ENCODE data around the gene SVEP1. TPM values are rescaled to one million over a fixed set of nuclear protein-coding genes. Genes with fewer than 3 reads are reported as not detected.
A peak's percentile ranks its signal among the peaks of the same experiment; 100 is the strongest.
"Not testable (repeated sequence)": the region's sequence is repeated elsewhere in the genome, so short reads cannot be mapped to it uniquely, and the experiment has no call there.

Gene SVEP1
- total RNA-seq, 2 donors from 2014 or later, result 0.11 to 0.13 TPM

- Mint-ChIP-seq H3K9me3 (no peaks in the 10 kb centered on the region), H3K4me3 (no peak overlapping the region), H3K27ac (no peak overlapping the region), H3K4me1 (no peaks in the 10 kb centered on the region), H3K27me3 (no peaks in the 10 kb centered on the region), H3K36me3 (ENCODE audit: low read depth) (no peaks in the 10 kb centered on the region)
- ATAC-seq (replicated peaks), result no peak
Measured at GRCh38 chr9:110429453-110429852, 150.1 kb downstream of the SVEP1 start.

GRCh38 chr9:110427497-110428104 lies 151.9 kb downstream of the SVEP1 start:
- Mint-ChIP-seq H3K9me3 (no peaks in the 10 kb centered on the region), H3K4me3 (no peak overlapping the region), H3K36me3 (ENCODE audit: low read depth) (no peaks in the 10 kb centered on the region), H3K27me3 (no peaks in the 10 kb centered on the region), H3K4me1 (no peaks in the 10 kb centered on the region), H3K27ac (no peak overlapping the region)
- ATAC-seq (replicated peaks), result peak; percentile 47

- H3K36me3 Mint-ChIP-seq (ENCODE audit: low read depth), result no peaks in the 10 kb centered on the region
- no peaks in the 10 kb centered on the region for H3K27me3 Mint-ChIP-seq
- H3K27ac Mint-ChIP-seq, result no peak overlapping the region
- no peak overlapping the region for H3K4me3 Mint-ChIP-seq
- no peaks in the 10 kb centered on the region for H3K4me1 Mint-ChIP-seq
- ATAC-seq (replicated peaks), result no peak
- H3K9me3 Mint-ChIP-seq, result no peaks in the 10 kb centered on the region
Measured at GRCh38 chr9:110426052-110426709, 153.4 kb downstream of the SVEP1 start.

DNA sequence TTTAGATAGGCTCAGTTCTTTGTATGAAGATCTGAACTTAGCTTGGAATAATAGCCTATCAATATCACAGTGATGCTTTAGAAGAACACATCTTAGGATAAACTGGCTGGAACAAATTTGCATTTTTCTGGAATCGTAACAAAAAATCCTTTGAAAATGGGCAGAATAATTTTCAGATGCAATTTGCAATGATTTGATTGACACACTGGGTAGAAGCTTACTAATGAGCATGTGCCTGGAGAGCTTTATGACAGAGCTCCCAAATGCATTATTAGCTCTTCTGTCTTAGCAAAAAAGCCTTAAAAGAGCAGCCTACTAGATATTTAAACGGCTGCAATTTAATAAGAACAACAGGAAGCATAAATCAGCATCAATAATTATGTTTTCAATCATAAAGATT lies 165.1 kb downstream of the SVEP1 start:
- H3K27ac Mint-ChIP-seq, result no peak overlapping the region
- H3K36me3 Mint-ChIP-seq (ENCODE audit: low read depth), result no peaks in the 10 kb centered on the region
- H3K9me3 Mint-ChIP-seq, result peaks cover 11% of the 10 kb centered on the region
- no peak overlapping the region for H3K4me3 Mint-ChIP-seq
- peaks cover 10% of the 10 kb centered on the region for H3K27me3 Mint-ChIP-seq
- ATAC-seq (replicated peaks), result no peak
- no peaks in the 10 kb centered on the region for H3K4me1 Mint-ChIP-seq

DNA sequence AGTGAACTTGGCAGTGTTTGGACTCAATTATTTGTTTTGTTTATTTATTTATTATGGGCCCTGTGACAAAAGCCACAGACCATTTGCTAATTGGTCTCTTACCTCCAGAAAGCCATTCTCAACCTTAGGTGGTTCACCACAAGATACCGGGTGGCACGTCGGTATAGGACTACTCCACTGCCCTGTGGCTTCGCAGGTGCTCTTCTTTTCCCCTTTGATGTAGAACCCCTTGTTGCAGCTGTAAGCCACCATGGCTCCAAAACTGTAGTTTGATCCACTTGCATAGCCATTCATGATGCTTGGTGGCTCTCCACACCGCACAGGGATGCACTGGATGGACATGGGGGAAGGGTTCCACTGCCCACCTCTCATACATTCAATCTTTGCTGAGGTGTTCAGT lies 168.6 kb downstream of the SVEP1 start:
- H3K27me3 Mint-ChIP-seq, result peaks cover 10% of the 10 kb centered on the region
- H3K27ac Mint-ChIP-seq, result no peak overlapping the region
- ATAC-seq (replicated peaks), result no peak
- H3K4me3 Mint-ChIP-seq, result no peak overlapping the region
- H3K4me1 Mint-ChIP-seq, result no peaks in the 10 kb centered on the region
- H3K36me3 Mint-ChIP-seq (ENCODE audit: low read depth), result no peaks in the 10 kb centered on the region
- peaks cover 7% of the 10 kb centered on the region for H3K9me3 Mint-ChIP-seq

DNA sequence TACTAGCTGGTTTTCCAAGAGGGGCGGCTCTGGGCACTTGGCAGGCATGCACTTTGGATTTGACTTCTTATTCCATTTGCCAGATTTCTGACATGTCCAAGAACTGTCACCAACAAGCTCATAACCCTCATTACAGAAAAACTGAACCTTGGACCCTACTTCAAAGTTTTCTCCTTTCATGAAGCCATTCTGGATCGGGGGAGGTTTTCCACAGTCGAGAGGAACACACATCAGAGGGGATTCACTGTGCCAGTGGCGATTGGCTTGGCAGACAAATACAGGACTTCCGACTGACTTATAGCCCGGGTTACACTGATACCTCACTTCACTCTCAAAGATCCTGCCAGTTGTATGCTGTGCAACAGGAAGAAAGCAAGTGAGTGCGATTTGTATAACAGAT lies 170.9 kb downstream of the SVEP1 start:
- Mint-ChIP-seq H3K27me3 (peaks cover 4% of the 10 kb centered on the region), H3K4me3 (no peak overlapping the region), H3K27ac (no peak overlapping the region), H3K36me3 (ENCODE audit: low read depth) (no peaks in the 10 kb centered on the region), H3K9me3 (no peaks in the 10 kb centered on the region), H3K4me1 (no peaks in the 10 kb centered on the region)
- ATAC-seq (replicated peaks), result no peak

GRCh38 chr9:110405858-110406443 lies 173.6 kb downstream of the SVEP1 start:
- Mint-ChIP-seq H3K36me3 (ENCODE audit: low read depth) (no peaks in the 10 kb centered on the region), H3K9me3 (no peaks in the 10 kb centered on the region), H3K27ac (no peak overlapping the region), H3K4me3 (no peak overlapping the region), H3K4me1 (no peaks in the 10 kb centered on the region), H3K27me3 (peaks cover 4% of the 10 kb centered on the region)
- no peak for ATAC-seq (replicated peaks)

DNA sequence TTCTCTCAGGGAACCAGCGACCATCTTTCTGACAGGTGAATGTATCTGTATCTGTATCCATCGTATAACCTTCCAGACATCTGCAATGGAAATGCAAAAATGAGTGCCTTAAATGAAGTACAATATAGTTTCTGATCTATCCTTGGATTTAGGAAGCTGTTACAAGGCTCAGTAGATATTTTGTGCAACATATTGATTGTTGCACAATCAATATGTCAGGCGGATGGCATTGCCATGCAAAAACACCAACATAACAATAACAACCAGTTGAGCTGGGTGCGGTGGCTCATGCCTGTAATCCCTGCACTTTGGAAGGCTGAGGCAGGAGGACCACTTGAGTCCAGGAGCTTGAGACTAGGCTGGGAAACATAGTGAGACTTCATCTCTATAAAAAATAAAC lies 175.1 kb downstream of the SVEP1 start:
- Mint-ChIP-seq H3K4me1 (no peaks in the 10 kb centered on the region), H3K27ac (no peak overlapping the region), H3K4me3 (no peak overlapping the region), H3K27me3 (peaks cover 4% of the 10 kb centered on the region), H3K9me3 (no peaks in the 10 kb centered on the region), H3K36me3 (ENCODE audit: low read depth) (no peaks in the 10 kb centered on the region)
- no peak for ATAC-seq (replicated peaks)

GRCh38 chr9:110399983-110400382 lies 179.6 kb downstream of the SVEP1 start:
- Mint-ChIP-seq H3K4me1 (no peaks in the 10 kb centered on the region), H3K4me3 (no peak overlapping the region), H3K27ac (no peak overlapping the region), H3K36me3 (ENCODE audit: low read depth) (no peaks in the 10 kb centered on the region), H3K27me3 (peaks cover 4% of the 10 kb centered on the region), H3K9me3 (no peaks in the 10 kb centered on the region)
- no peak for ATAC-seq (replicated peaks)

- H3K4me3 Mint-ChIP-seq; H3K27ac Mint-ChIP-seq; H3K36me3 Mint-ChIP-seq (ENCODE audit: low read depth); ATAC-seq (replicated peaks); H3K27me3 Mint-ChIP-seq; H3K4me1 Mint-ChIP-seq; H3K9me3 Mint-ChIP-seq: not testable (repeated sequence)
Measured at GRCh38 chr9:110398992-110399391, 180.5 kb downstream of the SVEP1 start.

DNA sequence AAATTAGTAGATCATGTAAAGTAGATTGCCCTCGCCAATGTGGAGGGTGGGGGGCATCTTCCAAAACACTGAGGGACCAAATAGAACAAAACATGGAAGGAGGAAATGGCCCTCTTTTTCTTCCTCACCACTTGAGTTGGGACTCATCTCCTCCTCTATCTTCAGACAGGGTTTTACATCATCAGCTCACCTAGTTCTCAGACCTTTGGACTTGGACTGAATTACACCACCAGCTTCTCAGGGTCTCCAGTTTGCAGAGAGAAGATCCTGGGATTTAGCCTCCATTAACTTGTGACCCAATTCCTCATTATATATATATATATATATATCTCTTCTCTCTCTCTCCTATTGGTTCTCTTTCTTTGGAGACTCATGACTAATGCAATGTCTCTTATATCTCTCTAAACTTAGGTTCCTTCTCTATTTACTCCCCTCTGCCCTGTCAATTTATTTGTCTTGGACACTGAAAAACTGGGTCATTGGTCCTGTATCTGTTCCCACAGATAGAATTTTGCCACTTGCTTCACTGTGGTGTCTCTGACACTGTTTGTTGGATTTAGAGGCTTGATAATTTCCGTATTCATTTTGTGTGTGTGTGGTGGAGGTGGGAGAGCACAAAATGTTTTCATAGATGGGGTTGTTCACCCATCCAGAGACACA lies 187.6 kb downstream of the SVEP1 start:
- no peak for ATAC-seq (replicated peaks)
- Mint-ChIP-seq H3K4me1 (no peaks in the 10 kb centered on the region), H3K4me3 (no peak overlapping the region), H3K27me3 (no peaks in the 10 kb centered on the region), H3K27ac (no peak overlapping the region), H3K36me3 (ENCODE audit: low read depth) (no peaks in the 10 kb centered on the region), H3K9me3 (no peaks in the 10 kb centered on the region)

DNA sequence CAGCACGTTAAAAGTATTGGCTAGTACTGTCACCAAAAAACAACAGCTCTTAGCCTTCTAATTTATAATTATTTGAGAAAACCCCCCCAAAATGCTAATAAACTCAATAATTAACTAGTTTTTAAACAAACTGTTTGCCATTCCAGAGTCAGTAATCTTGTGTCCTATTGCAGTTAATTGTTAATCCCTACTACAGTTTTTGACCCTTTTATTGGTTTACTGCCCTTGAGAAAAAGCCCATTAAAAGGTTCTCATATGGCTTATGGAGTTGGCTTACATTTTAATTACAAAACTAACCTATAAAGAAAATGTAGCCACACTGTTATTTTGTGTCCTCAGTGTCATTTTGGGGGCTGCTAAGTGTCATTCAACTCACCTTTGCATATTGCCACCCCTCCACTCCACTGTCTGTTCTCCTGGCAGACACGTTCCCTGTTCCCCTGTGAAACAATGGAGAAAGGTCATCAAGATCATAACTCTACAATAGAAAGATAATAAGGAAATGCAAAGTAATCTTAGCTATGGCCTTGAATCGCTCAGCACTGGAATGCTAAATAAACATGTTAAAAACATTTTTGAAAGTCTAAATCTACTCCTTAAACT lies 190.3 kb downstream of the SVEP1 start:
- Mint-ChIP-seq H3K27me3 (no peaks in the 10 kb centered on the region), H3K4me3 (no peak overlapping the region), H3K4me1 (no peaks in the 10 kb centered on the region), H3K9me3 (no peaks in the 10 kb centered on the region), H3K36me3 (ENCODE audit: low read depth) (no peaks in the 10 kb centered on the region), H3K27ac (no peak overlapping the region)
- no peak for ATAC-seq (replicated peaks)

- Mint-ChIP-seq H3K27me3 (peaks cover 13% of the 10 kb centered on the region), H3K36me3 (ENCODE audit: low read depth) (no peaks in the 10 kb centered on the region), H3K27ac (no peak overlapping the region), H3K9me3 (no peaks in the 10 kb centered on the region), H3K4me3 (no peak overlapping the region), H3K4me1 (no peaks in the 10 kb centered on the region)
- no peak for ATAC-seq (replicated peaks)
Measured at GRCh38 chr9:110383491-110383890, 196.1 kb downstream of the SVEP1 start.

- Mint-ChIP-seq H3K4me1 (no peaks in the 10 kb centered on the region), H3K4me3 (no peak overlapping the region), H3K27me3 (peaks cover 20% of the 10 kb centered on the region), H3K36me3 (ENCODE audit: low read depth) (no peaks in the 10 kb centered on the region), H3K27ac (no peak overlapping the region), H3K9me3 (no peaks in the 10 kb centered on the region)
- no peak for ATAC-seq (replicated peaks)
Measured at GRCh38 chr9:110382731-110383130, 196.8 kb downstream of the SVEP1 start.
